Smooth muscle cell of the brain vasculature (primary cell): ENCODE data around the gene VWC2.

Experiments used
- DNase-seq: peaks from one replicate; pipeline ENCODE4 v3.0.0-alpha.2; 2012; ENCODE audit warnings: low read depth, low spot score

VWC2 gene

DNA sequence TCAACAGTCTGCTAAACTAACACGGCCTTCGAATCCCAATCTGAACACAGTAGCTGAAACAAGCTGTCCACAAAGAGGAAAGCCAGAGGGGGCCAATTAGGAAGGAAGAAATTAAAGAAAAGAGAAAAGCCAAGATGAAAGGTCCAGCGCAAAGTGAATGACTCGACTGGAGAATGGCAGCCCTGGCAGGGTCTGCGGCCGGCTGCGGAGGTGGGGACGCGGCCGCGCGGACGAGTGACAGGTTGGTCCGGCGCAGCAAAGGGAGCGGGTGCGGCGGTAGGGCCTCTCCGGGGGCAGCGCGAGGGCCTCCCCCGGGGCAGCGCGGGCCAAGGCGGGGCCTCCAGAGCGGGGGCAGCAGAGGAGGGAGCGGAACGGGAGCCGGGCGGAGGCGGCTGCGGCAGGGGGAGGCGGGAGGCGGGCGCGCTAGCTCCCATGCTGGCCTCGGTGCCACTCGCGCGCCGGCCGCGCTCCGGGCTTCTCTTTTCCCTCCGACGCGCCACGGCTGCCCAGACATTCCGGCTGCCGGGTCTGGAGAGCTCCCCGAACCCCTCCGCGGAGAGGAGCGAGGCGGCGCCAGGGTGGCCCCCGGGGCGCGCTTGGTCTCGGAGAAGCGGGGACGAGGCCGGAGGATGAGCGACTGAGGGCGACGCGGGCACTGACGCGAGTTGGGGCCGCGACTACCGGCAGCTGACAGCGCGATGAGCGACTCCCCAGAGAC is at the start of gene VWC2:
Gene VWC2, plus strand, starts transcription at position 421 of the 718 bp plus-strand sequence. CDS start 1,798 bp downstream, outside the sequence.
- no peak for DNase-seq

DNA sequence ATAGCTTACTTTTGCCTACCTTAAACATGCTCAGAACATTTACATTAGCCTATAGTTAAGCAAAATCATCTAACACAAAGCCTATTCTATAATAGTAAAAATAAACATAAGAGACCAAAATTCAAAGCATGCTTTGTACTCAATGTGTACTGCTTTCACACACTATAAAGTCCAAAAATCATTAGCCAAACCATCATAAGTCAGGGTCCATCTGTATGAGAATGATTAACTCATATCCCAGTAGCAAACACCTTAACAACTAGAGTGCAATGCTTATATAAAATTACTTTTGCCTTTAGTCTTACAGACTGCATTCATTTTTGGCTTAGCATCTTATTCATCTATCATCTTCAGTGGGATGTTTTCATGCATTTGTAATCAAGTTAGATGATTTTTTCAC is 49.4 kb upstream of the VWC2 start:
- DNase-seq: no peak

DNA sequence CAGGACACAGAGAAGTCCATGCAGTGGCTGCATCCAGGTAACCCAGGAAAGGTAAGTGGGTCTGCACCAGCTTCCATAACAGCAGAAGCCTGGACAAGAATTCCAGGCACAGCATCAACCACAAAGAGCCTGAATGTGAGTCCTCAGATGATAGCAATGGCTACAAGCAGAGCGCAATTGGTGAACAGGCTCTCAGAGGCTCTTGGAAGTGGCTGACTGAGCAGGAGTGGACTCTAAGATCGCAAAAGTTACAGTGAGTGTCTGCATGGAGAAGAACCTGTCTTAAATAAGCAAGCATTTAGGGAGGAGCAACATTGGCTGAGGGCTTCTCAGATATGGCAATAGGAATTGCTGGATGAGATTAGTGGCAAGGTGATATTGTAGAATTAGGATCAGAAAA is 41.6 kb upstream of the VWC2 start:
- DNase-seq: no peak

DNA sequence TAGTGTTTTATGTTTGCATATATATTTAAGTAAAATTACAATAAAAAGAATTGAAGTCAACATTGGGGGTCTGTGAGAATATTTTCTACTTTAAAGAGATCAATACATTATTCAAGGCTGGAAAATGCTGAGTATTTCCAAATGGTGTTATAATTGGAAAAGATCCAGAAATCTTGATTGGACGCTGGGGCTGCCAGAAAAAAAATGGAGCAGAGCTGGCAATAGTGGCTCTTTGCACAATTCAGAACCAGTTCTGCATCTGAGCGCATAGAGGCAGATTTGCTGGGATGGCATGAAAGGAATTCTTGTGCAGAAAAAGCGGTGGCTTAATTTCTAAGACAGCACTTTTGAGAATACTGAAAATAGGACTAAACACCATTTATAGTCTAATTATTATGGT is 10.8 kb upstream of the VWC2 start:
- no peak for DNase-seq

DNA sequence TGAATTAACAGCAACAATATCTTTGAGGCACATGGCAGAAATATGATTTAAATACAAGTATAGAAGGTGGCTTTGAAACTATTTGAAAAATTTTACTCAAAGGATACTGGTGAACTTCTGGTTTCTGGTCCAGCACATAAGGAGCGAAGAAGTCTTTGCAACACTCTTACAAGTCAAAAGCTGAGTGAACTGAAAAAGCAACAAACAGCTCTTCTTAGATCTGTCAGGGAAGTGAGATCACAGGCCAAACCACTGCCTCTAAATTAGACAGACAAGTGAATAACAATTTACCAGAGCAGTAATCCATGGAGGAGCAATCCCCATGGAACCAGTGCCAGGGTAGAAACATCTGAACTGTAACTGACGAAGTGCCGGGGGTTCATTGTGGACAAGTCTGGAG is 9.6 kb upstream of the VWC2 start:
- DNase-seq: no peak

DNA sequence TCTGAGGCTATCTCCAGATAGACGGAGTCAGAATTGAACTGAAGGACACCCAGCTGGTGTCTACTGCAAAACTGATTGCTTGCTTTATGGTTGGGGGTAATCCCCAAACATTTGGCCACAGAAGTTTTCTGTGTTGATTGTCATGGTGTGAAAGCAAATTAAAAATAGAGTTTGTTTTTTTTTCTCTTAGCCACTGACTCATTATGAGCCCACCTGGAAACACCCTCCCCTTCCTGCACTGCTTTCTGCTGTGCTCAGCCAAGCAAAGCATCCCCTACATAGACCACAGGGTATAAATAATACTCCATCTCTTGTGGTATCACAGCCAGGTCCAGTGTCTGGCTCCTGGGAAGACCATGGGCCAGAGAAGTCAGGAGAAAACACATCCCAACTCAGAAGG is 6.5 kb upstream of the VWC2 start:
- DNase-seq: no peak

DNA sequence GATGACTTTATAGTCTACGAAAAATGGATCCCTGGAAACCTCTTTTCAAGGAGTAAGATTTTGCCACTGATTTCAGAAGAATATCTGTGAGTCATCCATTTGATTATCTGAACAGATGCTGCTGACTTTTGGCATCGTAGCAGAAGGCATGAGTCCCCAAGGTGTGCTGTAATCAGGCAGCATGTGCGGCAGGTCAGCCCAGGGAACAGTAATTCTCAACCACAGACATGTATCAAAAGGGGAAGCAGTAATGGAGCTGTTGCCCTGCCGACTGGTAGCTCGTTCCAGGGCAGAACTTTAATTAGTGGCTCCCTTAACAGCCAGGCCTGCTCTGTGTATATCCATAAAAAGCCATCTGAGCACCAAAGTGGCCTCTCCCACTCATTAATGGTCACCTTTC is 5.7 kb upstream of the VWC2 start:
- DNase-seq: no peak

DNA sequence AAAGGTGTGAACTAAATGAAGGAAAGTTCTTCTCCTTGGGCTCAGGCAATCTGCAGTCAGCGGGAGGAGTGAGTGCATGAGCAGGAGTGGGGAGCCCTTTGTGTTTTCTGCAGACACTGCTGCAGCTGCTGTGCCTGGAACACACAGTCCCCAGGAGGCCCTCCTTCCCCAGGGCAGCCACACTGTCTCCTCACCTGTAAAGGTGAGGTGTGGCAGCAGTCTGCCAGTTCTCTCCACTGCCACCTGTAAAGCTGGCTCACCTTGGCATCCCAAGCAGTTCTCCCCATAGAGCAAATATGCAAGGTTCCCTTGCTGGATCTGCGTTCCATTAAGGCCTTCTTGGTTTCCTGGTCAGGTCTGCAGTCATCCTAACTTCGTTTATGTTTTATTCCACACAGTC is 5.2 kb upstream of the VWC2 start:
- no peak for DNase-seq

DNA sequence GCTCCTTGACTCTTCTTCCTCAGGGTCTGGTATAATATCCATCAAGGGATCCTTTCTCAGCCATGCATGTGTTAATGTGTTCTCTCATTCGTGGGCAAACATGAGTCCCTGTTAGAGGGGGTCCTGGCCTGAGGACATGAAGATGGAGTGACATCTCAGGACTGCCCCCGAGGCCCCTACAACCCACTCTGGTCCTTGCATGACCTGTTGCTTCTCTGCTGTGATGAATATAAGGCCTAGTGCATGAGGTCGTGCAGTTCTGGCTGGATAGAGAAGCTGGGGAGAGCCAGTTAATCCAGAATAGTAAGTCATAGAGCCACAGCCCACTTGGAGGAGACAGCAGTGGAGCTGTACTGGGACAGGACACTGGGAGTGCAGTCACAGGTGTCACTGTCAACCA is 4.6 kb upstream of the VWC2 start:
- no peak for DNase-seq

DNA sequence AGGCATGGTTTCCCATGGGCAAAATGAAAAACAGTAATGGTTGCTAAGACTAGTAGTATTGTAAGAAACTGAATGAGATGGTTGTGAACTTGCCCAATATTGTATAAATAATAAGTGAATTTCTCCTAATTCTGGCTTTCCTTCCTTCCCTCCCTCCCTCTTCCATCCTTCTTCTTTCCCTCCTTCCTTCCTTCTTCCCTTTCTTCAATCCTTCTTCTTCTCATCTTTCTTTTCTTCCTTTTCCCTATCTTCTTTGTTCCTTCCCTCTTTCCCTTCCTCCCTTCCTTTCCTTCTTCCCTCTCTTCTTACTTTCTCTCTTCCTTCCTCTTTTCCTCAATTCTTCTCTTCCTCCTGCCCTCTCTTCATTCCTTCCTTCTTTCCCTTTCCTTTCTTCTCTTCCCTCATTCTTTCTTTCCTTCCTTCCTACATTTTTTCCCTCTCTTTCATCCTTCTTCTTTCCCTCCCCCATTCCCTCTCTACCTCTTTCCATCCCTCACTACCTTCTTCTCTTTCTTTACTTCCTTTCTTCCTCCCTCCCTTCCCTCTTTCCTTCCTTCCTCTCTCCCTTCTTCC is 4.1 kb upstream of the VWC2 start:
- DNase-seq: no peak

DNA sequence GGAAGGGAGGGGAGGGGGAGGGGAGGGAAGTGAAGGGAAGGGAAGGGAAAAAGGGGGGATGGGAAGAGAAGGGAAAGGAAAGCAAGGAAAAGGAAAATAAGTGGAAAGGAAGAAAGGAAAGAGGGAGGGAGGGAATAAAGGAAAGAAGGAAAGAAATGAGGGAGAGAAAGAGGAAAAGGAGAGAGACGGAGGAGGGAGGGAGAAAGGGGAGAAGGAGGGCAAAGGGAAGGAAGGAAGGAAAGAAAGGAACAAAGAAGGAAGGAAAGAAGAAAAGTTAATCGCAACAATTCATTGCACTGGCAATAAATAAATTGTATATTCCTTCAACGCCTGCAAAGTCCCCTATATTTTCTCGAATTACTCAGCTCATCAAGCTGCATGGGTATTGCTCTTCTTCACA is 2.6 kb upstream of the VWC2 start:
- no peak for DNase-seq

DNA sequence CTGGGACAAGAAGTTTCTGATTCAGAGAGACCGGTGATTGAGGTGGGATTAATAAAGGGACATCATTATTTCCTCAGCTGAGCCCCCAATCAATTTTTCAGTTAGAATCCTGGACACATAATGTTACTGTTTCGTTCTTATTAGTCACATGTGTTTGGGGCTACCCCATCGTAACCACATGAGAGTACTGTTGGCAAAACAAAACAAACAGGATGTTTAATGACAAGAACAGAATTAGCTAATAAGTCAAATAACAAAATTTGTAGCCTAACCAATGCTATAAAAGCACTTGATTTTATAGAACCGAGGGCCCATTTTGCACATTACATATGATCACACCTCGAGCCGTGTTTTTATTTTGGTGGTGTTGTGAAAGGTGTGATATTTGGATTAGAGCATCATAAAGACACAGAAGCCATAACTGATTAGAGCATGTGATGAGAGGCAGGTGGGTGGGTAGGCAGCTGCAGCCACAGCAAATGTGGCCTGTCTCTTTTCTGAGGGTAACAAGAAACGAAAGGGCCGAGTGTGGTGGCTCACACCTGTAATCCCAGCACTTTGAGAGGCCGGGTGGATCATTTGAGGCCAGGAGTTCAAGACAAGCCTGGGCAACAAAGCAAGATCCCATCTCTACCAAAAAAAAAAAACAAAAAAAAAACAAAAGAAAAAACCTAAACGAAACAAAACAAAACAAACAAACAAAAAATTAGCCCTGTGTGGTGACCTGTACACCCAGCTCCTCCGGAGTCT is 1.8 kb upstream of the VWC2 start:
- no peak for DNase-seq

DNA sequence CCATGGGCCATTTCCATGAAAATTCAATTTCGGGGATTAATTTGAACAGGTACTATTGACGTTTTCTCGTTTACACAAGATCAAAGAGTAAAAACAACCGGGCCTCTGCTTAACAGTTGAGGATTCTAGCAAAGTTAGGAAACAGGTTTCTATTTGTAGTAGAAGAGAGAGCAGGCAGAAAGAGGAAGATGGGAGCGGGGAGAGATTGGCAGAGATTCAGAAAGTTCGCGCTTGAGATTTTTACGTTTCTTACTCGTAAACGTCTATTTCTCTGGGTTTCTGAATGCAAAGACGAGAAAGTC is 571 bp upstream of the VWC2 start:
- no peak for DNase-seq

DNA sequence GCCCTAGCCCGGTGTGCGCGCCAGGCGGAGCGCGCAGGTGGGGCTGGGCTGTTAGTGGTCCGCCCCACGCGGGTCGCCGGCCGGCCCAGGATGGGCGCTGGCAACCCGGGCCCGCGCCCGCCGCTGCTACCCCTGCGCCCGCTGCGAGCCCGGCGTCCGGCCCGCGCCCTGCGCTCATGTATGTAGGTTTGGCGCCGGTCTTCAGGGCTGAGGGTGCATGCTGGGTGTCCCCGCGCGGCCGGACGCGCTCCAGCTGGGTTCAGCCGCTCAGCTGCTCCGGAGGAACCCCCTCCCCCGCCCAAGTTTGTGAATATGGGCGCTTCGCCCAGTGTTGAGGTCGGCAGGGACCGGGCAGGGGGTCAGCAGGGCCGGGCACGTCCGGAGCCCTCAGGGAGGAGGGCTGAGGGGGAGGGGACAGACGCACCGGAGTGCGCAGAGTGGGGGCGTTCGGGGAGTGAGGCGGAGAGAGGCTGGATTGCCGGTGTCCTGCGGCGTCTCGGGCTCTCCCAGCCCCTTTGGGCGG is 559 bp downstream of the VWC2 start:
- DNase-seq: no peak

DNA sequence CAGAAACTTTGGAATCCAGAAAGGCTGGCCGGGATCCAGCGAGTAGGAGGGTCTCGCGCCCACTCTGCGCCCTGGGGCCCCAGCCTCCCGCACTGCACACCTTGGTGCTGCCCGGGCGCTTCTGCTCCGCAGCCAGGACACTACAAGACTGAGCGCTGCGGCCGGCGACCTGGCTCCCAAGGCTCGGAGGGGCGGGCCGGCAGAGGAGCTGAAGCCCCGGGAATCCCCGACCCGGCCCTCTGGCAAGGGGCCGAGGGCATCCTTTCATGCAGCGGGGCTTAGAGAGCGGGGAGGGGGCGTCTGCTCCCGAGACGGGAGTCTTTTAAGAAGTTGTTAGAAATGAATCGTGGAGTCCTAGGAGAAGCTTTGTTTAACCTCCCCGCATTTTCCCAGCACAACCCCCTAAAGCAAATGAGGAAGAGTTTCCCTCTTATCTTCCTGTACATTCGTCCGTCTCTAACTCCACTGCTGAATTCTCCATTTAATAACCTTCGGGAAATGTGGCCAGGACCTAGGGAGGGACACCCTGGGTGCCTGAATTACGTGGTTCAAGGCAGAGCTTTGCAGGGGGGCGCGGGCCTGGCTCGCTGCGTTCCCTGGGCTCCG is 1.1 kb downstream of the VWC2 start:
- no peak for DNase-seq

DNA sequence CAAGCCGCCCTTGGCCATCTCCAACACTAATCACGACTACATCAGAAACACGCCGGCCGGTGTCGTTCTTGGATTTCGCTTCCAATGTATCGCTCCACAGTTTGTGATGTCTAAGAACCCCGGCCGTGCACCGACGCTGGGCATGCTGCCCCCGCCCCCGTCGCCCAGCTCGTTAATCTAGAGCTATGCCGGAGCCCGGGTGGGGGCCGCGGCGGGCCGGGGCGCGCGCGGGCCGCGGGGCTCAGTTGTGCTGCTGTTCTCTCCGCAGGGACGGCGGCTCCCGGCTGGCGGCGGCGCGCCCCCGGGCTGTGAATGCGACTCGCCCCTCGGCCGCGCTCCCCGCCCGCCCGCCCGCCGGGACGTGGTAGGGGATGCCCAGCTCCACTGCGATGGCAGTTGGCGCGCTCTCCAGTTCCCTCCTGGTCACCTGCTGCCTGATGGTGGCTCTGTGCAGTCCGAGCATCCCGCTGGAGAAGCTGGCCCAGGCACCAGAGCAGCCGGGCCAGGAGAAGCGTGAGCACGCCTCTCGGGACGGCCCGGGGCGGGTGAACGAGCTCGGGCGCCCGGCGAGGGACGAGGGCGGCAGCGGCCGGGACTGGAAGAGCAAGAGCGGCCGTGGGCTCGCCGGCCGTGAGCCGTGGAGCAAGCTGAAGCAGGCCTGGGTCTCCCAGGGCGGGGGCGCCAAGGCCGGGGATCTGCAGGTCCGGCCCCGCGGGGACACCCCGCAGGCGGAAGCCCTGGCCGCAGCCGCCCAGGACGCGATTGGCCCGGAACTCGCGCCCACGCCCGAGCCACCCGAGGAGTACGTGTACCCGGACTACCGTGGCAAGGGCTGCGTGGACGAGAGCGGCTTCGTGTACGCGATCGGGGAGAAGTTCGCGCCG is 1.9 kb downstream of the VWC2 start:
- no peak for DNase-seq

DNA sequence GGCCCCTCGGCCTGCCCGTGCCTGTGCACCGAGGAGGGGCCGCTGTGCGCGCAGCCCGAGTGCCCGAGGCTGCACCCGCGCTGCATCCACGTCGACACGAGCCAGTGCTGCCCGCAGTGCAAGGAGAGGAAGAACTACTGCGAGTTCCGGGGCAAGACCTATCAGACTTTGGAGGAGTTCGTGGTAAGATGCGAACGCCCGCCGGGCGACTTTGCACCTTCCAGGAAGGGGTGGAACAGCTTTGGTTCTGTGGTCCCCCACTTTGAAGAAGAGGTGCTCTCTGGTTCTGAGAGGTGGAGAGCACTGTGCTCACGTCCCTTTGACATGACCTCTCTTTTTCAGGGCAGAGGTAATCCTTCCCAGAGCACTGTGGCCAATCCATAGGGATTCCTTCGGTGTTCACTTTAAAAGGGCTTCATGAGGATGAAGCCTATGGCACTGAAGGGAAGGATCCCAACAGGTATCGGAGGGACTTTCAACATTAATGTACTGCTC is 2.6 kb downstream of the VWC2 start:
- DNase-seq: no peak

DNA sequence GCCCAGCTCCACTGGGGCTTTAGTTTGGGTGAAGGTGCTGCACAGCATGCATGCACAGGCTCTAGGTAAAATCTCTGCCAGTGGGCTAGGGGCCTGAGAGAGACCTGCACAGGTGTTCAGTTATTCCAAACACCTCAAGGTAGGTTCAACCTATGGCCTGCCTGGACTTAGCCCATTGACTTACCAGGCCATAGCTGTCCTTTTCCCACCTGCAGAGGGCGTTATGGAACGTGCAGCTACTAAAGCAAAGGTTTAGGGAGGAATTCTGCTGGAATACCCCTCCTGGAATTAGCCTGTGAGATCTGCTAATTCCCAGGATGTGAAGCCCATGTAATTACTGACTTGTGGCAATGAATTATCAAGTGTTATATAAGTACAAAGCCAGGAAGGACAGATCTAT is 3.6 kb downstream of the VWC2 start:
- DNase-seq: no peak

DNA sequence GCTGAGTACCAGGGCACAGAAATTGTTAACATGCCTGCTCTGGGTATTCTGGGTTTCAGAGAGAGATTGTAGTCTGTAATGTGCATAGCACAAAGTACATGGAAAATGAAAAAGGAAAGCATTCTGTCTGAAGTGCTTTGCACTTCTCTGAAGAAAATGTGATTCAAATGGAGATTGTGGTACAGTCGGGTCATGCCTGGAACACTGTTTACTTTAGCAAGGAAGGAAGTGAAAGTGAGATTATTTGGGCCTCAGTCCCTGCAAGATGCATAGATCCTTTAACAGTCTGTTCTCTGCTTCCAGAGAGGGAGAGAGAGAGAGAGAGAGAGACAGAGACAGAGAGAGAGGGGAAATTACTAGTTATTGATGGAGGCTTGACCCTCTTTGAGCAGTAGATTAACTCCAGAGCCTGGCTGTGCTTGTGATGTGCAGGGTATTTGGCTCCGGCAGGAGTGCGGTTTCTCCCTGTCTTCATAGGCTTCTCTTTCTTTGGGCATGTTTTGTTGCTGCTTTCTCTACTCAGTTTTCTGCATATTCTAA is 5.4 kb downstream of the VWC2 start:
- no peak for DNase-seq

DNA sequence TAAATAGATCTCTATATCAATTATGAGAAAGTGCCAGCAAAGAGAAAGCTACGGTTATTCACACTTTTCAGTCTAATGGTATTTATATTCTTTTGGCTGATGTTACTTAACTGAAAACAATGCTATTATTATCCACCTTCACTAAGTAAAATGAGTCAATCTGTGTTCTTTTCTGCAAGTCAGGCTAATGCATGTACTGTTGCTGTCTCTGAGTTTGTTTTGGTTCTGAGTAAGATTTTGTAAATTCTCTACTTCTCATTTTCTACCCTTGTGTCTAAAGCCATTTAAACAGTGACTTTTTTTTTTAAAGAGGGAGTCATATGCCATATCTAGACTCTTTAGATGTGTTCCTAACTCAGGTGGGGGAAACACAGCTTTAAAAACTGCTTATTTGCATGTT is 7.5 kb downstream of the VWC2 start:
- no peak for DNase-seq

DNA sequence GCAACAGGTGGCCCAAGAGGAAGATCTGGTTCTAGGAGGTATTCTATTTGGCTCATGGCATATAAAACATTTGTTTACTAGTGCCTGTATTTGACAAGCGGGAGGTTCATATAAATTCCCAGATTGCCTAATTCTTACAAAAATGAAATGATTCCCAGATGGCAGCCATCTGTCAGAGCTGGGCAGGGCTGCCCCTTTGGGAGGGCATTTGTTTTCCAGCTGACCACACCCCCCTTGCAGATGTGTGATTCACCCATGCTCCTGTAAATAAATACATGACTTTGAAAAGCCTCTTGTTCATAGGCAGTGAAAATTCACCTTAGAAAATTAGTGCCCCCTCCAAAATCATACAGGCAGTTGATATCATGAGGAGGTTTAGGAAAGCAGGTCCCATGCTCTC is 8.6 kb downstream of the VWC2 start:
- DNase-seq: no peak
